ENCODE measurements around the gene MTNR1B. TPM values are rescaled to one million over a fixed set of nuclear protein-coding genes. Genes with fewer than 3 reads are reported as not detected.

MTNR1B gene
- total RNA-seq, 4 donors from 2014 or later: not detected

GRCh38 chr11:92976681-92977080 is 7.2 kb downstream of the MTNR1B start:
- TF ChIP-seq CTCF (IDR thresholded peaks at IDR 0.05; ENCODE audit: low read depth): no peak

- no peak for TF ChIP-seq CTCF (IDR thresholded peaks at IDR 0.05; ENCODE audit: low read depth)
These were observed 8.0 kb downstream of the MTNR1B start for GRCh38 chr11:92977401-92977800.

GRCh38 chr11:92978271-92979111 is 9.0 kb downstream of the MTNR1B start:
- no peak for TF ChIP-seq CTCF (IDR thresholded peaks at IDR 0.05; ENCODE audit: low read depth)

- no peak for TF ChIP-seq CTCF (IDR thresholded peaks at IDR 0.05; ENCODE audit: low read depth)
These were observed 9.7 kb downstream of the MTNR1B start for GRCh38 chr11:92979176-92979575.

GRCh38 chr11:92980312-92980711 is 10.9 kb downstream of the MTNR1B start:
- no peak for TF ChIP-seq CTCF (IDR thresholded peaks at IDR 0.05; ENCODE audit: low read depth)

- TF ChIP-seq CTCF (IDR thresholded peaks at IDR 0.05; ENCODE audit: low read depth): no peak
These were observed 12.1 kb downstream of the MTNR1B start for GRCh38 chr11:92981508-92982043.

- no peak for TF ChIP-seq CTCF (IDR thresholded peaks at IDR 0.05; ENCODE audit: low read depth)
These were observed 17.1 kb downstream of the MTNR1B start for GRCh38 chr11:92986585-92986984.

Data from subcutaneous adipose tissue (tissue), 4 donors.